ENCODE results near the gene BANF1. TPM values are rescaled to one million over a fixed set of nuclear protein-coding genes. Genes with fewer than 3 reads are reported as not detected.

BANF1 gene
- total and polyA plus RNA-seq, 9 of the 15 experiments (the other 6 are each of a cell fraction or from before 2014, with no cell fraction given) = 108 to 651 (median 263) TPM

DNA sequence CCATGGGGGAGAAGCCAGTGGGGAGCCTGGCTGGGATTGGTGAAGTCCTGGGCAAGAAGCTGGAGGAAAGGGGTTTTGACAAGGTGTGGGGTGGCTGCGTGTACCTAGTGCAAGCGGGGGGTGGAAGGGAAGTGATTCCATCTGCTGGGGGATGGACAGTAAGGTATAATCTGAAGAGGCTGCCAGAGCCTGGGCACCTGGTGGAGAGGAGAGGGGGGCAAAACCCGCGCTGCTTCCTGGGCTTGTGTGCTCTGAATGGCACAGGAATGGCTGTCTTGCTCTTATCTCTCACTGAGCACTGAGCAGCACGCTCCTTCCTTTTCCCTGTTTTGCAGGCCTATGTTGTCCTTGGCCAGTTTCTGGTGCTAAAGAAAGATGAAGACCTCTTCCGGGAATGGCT lies 988 bp downstream of the BANF1 start:
- 60% methylated on average over 6 of the region's 6 CpGs for WGBS (ENCODE audit: insufficient coverage, low coverage, missing lambda C conversion rate)
- no peaks in the 10 kb centered on the region for H3K9me3 ChIP-seq (replicated peaks; ENCODE audit: control insufficient read depth, insufficient read depth, low read depth, low read length)
- H4K20me1 ChIP-seq (replicated peaks; ENCODE audit: control insufficient read depth, insufficient read depth, low read length) = peaks cover 3% of the 10 kb centered on the region; the same call in 1 of the 2 replicates
- ATAC-seq (no peak), DNase-seq (ENCODE audit: extremely low read depth in 1 of 4, low spot score in 3 of 4) (no peak), FAIRE-seq (no peak)
- H3K27ac ChIP-seq (ENCODE audit: extremely low read depth, low read depth, low read length) = peak overlapping the region; percentile 99; the same call in 2 of the 3 replicates
- H3K4me1 ChIP-seq (replicated peaks in 1 of 2; ENCODE audit: control insufficient read depth in 2 of 2, insufficient read depth in 2 of 2, low read length in 2 of 2) = peaks cover 28 to 30% of the 10 kb centered on the region in 2 experiments; a peak in 4 of 5 replicates
- H3K36me3 ChIP-seq (ENCODE audit: control insufficient read depth, insufficient read depth, low read length) = peaks cover 51% of the 10 kb centered on the region
- intact Hi-C loops (cut with micrococcal nuclease) (loop anchor here (2.0 to 5.0 kb wide), 2 partner anchors 42 to 64 kb away; partner anchors contain the start of gene SART1), in situ Hi-C loops (cut with MboI) (no loop called here)
- BruUV-seq (replicated peaks) = no TSS peak
- no peak overlapping the region for H2AFZ ChIP-seq (ENCODE audit: low read depth, low read length)
- H3K4me3 ChIP-seq = peak overlapping the region; percentile 95
- CTCF ChIA-PET (ENCODE audit: low intra/inter-chr PET ratio) = interaction anchor here (0.7 kb wide), 1 partner anchor 463 kb away, joined by 3 read pairs; no protein-coding TSS in a partner anchor
- peak overlapping the region; percentile 100 for H3K4me2 ChIP-seq (ENCODE audit: insufficient read depth, low read length)
- H3K79me2 ChIP-seq (ENCODE audit: control insufficient read depth, insufficient read depth, low read length) = peaks cover 47% of the 10 kb centered on the region
- H3K9me1 ChIP-seq (ENCODE audit: control insufficient read depth, insufficient read depth, low read length) = no peaks in the 10 kb centered on the region
- POLR2A ChIA-PET = interaction anchor here (1.0 to 1.5 kb wide), 5 partner anchors 10 to 144 kb away, joined by 3 to 9 read pairs (median 6); partner anchors contain the start of gene CCDC85B
- H3K27me3 ChIP-seq (ENCODE audit: control insufficient read depth in 2 of 2, insufficient read depth in 2 of 2, low read length in 2 of 2) = no peaks in the 10 kb centered on the region
- peak overlapping the region; percentile 98 for H3K9ac ChIP-seq (ENCODE audit: insufficient read depth in 1 of 2, low read depth in 2 of 2, low read length in 2 of 2)
- TF ChIP-seq, protein P1, sequence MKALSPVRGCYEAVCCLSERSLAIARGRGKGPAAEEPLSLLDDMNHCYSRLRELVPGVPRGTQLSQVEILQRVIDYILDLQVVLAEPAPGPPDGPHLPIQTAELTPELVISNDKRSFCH (CRISPR knock-in tag; IDR thresholded peaks at IDR 0.05) = no peak
- TF ChIP-seq, protein P1 (tag; IDR thresholded peaks at IDR 0.05) = no peak
- TF ChIP-seq SMARCA4 (IDR thresholded peaks at IDR 0.05) = no peak
- no peak for TF ChIP-seq NR2C2 (CRISPR knock-in tag; IDR thresholded peaks at IDR 0.05)
- TF ChIP-seq NR2C2 (tag; IDR thresholded peaks at IDR 0.05) = no peak
- TF ChIP-seq ETV6 (IDR thresholded peaks at IDR 0.05; ENCODE audit: borderline replicate concordance in 1 of 2, low read depth in 2 of 2, low read length in 1 of 2) = no peak
- no peak for TF ChIP-seq ETV6 (CRISPR knock-in tag; IDR thresholded peaks at IDR 0.05; ENCODE audit: borderline replicate concordance)
- TF ChIP-seq TEAD1 (CRISPR knock-in tag; IDR thresholded peaks at IDR 0.05) = no peak
- no peak for TF ChIP-seq ZNF696 (CRISPR knock-in tag; conservative IDR thresholded peaks at IDR 0.05)
